Right lobe of liver (tissue), 6 donors: Measurements from ENCODE around the gene VSTM2B. TPM values are rescaled to one million over a fixed set of nuclear protein-coding genes. Genes with fewer than 3 reads are reported as not detected.

Source experiments
- ATAC-seq, 4 donors: fragments of 200-7000 bp; cut with Tn5 transposase; one replicate each; pipeline ENCODE4 v1.9.1; 2020; ENCODE audit warnings: mild to moderate bottlenecking in 4 of 4, moderate library complexity in 4 of 4
- DNase-seq, 3 donors: peaks; one replicate each; pipeline ENCODE4 v3.0.0-alpha.2; 2020
- H3K27ac ChIP-seq, 3 donors: fragments of 200-600 bp; one replicate each; pipeline ENCODE4 v1.8.0; 2022
- H3K27me3 ChIP-seq, 2 donors: fragments of 200-600 bp; one replicate each; pipeline ENCODE4 v1.8.0; 2022
- H3K36me3 ChIP-seq, 4 donors: fragments of 200-600 bp; sonication (generic) in 1 of 4; one replicate each; pipeline versions ENCODE4 v1.5.1 to v1.8.0; 2017 to 2022; ENCODE audit warnings: control low read depth in 1 of 4
- H3K4me1 ChIP-seq, 4 donors: fragments of 200-600 bp; sonication (generic) in 1 of 4; one replicate each; pipeline versions ENCODE4 v1.5.1 to v1.8.0; 2017 to 2022; ENCODE audit warnings: control low read depth in 1 of 4
- H3K4me3 ChIP-seq, 3 donors: fragments of 200-600 bp; one replicate each; pipeline ENCODE4 v1.8.0; 2022
- H3K9me3 ChIP-seq, 4 donors: fragments of 200-600 bp; sonication (generic) in 1 of 4; one replicate each; pipeline versions ENCODE4 v1.5.1 to v1.8.0; 2017 to 2022; ENCODE audit warnings: control low read depth in 1 of 4
- CTCF ChIP-seq, 4 donors: fragments of 200-600 bp in 3 of 4; fragments of 450-650 bp in 1 of 4; IDR thresholded peaks; one replicate each; pipeline versions ENCODE4 v1.5.1 to v1.8.0; 2016 to 2022; ENCODE audit warnings: antibody characterized with exemption in 4 of 4, mild to moderate bottlenecking in 2 of 4
- POLR2A ChIP-seq: fragments of 450-650 bp; IDR thresholded peaks from one replicate; pipeline ENCODE4 v1.6.1; 2017; ENCODE audit warnings: antibody characterized with exemption, mild to moderate bottlenecking
- WGBS: methylation state at CpG from one replicate; pipeline ENCODE4 v1.1.6; 2018; ENCODE audit warnings: low coverage, low lambda C conversion rate; ENCODE audit not compliant: insufficient coverage; ENCODE audit errors: missing lambda C conversion rate; 5-methylcytosine and 5-hydroxymethylcytosine counted together
- intact Hi-C, 2 donors: fragments of 100-400 bp; cut with DNase I; formaldehyde crosslinking; loops; one replicate each; pipeline versions ENCODE4 v1.11.2 to v1.14.1; 2022
- total RNA-seq, 6 experiments: library from RNA; depleted of rRNA in 2 of 6; stranded (reverse); fragments of >200 nt in 2 of 6; fragmentation: NEBNext Ultra II Directional in 3 of 6; extraction: Animal tissue kit (Norgen Biotek cat#: 25700) in 3 of 6; gene quantifications; one replicate each; pipeline versions ENCODE4 v1.1.0 to v1.2.4, GENCODE V29; 2016 to 2023
- donor health status: DM: no; HTN: yes; CAD: no.
- donor health status: DM: no; HTN: no; CAD: no.
- donor health status: DM: no; HTN: no; CAD: no.
- donor health status: DM: no; HTN: yes; CAD: no.
- donor health status: DM: no; HTN: yes; CAD: no.

Gene VSTM2B
- total RNA-seq, 6 experiments from 2014 or later, result not detected

- Histone ChIP-seq H3K4me3 (no peak overlapping the region), H3K36me3 (no peaks in the 10 kb centered on the region), H3K9me3 (no peaks in the 10 kb centered on the region), H3K27ac (no peak overlapping the region), H3K4me1 (peaks cover 0 to 10% (median 0%) of the 10 kb centered on the region in 4 donors), H3K27me3 (peaks cover 0 to 13% of the 10 kb centered on the region in 2 donors)
- TF ChIP-seq POLR2A (no peak), CTCF (IDR thresholded peaks at IDR 0.05) (no peak)
- intact Hi-C loops, result no loop called here
- WGBS, result 2% methylated on average over 35 of the region's 39 CpGs
- no peak for ATAC-seq
- peak in 1 of 3 donors; percentile 31 for DNase-seq
These were observed 3.3 kb downstream of the VSTM2B start for GRCh38 chr19:29528946-29529645.

DNA sequence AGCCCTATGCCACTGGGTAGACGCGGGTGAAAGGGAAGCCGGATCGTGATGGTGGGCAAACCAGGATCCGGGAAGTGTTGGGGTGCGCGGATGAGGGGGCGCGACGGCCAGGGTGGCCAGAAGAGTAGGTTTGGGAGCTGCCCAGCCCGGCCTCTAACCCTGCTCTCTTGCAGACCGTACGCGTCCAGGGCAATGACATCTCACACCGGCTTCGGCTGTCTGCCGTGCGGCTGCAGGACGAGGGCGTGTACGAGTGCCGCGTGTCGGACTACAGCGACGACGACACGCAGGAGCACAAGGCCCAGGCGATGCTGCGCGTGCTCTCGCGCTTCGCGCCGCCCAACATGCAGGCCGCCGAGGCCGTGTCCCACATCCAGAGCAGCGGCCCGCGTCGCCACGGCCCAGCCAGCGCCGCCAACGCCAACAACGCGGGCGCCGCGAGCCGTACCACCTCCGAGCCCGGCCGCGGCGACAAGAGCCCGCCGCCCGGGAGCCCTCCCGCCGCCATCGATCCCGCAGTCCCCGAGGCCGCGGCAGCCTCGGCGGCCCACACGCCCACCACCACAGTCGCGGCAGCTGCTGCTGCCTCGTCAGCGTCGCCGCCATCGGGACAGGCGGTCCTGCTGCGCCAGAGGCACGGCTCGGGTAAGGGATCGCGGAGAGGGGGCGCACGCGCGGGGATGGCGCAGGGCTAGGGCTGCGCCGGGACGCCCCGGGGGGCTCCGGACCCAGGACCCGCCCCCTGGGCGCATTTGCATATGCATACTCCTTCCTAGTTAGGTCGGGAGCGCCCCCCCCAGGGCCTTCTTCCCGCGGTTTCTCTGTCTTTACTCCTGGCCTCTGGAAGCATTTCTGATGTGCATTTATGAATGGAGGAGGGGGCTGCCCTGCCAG is 4.1 kb downstream of the VSTM2B start:
- no peak overlapping the region for H3K4me3 ChIP-seq
- intact Hi-C loops, result no loop called here
- TF ChIP-seq POLR2A (no peak), CTCF (IDR thresholded peaks at IDR 0.05) (no peak)
- H3K4me1 ChIP-seq, result peaks cover 0 to 10% (median 0%) of the 10 kb centered on the region in 4 donors
- H3K27ac ChIP-seq, result no peak overlapping the region
- ATAC-seq (no peak), DNase-seq (peak in 1 of 3 donors; percentile 41)
- WGBS, result 20% methylated on average over 1 of the region's 100 CpGs
- no peaks in the 10 kb centered on the region for H3K9me3 ChIP-seq
- H3K36me3 ChIP-seq, result no peaks in the 10 kb centered on the region
- peaks cover 0 to 13% of the 10 kb centered on the region in 2 donors for H3K27me3 ChIP-seq

DNA sequence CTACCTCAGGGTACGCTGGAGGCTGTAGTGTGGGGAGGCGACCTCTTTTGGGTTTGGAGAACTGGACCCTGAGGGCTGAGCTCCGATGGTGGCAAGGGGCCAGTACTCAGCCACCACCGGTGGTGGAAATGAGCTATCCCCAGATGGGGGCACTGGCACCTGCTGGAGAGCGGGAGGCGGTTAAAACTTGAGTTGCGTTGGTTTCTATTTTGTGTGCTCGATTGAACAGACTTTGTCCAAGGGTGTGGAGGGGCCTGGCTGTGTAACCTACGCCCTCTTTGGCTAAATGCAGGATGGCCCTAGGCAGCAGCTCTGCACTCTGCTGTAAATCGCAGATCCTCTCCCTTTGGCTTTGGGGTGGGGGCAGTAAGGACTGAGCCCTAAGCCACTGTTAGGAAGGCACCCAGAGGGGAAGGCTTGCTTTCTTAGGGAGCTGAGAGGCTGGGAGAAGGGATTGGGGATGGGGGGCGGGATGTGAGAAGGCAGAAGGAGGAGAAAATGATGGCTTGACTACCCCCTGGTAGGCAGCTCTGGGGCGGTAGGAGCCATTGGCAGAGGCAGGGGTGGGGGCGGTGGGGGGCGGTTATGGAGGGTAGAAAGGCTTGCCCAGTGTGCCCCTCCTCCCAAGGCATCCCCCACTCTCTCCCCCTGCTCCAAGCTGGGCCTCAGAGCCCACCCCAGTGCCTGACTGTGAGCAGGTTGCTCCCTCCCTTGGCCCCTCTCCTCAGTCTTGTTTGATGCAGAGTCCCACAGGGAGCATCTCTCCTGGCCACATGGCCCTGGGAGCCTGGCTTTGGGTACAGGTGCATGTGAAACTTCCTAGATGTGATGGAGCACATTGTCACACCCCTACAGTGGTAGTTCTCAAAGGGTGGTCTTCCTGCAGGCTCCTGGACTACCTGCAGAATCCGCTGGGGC is 5.0 kb downstream of the VSTM2B start:
- Histone ChIP-seq H3K9me3 (no peaks in the 10 kb centered on the region), H3K4me3 (no peak overlapping the region), H3K4me1 (peaks cover 0 to 10% (median 0%) of the 10 kb centered on the region in 4 donors), H3K36me3 (no peaks in the 10 kb centered on the region), H3K27ac (no peak overlapping the region), H3K27me3 (peaks cover 0 to 13% of the 10 kb centered on the region in 2 donors)
- intact Hi-C loops, result no loop called here
- WGBS, result 8% methylated on average over 12 of the region's 15 CpGs
- TF ChIP-seq CTCF (IDR thresholded peaks at IDR 0.05), result no peak
- TF ChIP-seq POLR2A, result no peak
- DNase-seq, result peak in 1 of 3 donors; percentile 13
- ATAC-seq, result no peak

DNA sequence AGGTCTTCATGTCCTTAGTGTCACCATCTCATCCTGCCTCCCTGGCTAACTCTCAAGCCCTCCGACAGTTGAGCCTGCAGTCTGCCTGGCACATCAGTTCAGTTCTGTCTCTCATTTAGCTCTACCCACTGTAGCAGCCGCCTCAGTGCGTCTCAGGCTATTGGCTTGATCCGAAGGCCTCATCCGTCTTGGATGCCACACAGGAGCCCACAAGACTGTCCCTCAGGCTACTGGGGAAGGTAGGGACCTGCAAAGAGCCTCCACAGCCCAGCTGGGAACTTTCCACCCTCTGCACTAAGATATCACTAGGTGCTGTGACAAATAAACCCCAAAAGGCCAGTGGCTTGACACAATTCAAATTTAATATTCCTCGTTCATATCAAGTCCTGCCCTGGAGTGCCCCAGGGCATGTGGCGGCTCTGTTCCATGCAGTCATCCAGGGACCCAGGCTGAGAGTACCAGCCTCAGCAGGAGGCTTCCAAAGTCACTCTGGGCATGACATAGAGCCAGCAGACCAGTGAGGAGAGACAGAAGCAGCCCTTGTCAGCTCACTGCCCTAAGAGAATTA is 5.7 kb downstream of the VSTM2B start:
- Histone ChIP-seq H3K4me3 (no peak overlapping the region), H3K36me3 (no peaks in the 10 kb centered on the region), H3K4me1 (peaks cover 0 to 10% (median 0%) of the 10 kb centered on the region in 4 donors), H3K27ac (no peak overlapping the region), H3K27me3 (peaks cover 0 to 13% of the 10 kb centered on the region in 2 donors), H3K9me3 (no peaks in the 10 kb centered on the region)
- intact Hi-C loops, result no loop called here
- DNase-seq (peak in 1 of 3 donors; percentile 20), ATAC-seq (no peak)
- no CpG with 5 or more reads among the region's 7 CpGs for WGBS
- TF ChIP-seq CTCF (IDR thresholded peaks at IDR 0.05), result no peak
- no peak for TF ChIP-seq POLR2A
